ENCODE measurements around the gene PRICKLE1.

PRICKLE1 gene

DNA sequence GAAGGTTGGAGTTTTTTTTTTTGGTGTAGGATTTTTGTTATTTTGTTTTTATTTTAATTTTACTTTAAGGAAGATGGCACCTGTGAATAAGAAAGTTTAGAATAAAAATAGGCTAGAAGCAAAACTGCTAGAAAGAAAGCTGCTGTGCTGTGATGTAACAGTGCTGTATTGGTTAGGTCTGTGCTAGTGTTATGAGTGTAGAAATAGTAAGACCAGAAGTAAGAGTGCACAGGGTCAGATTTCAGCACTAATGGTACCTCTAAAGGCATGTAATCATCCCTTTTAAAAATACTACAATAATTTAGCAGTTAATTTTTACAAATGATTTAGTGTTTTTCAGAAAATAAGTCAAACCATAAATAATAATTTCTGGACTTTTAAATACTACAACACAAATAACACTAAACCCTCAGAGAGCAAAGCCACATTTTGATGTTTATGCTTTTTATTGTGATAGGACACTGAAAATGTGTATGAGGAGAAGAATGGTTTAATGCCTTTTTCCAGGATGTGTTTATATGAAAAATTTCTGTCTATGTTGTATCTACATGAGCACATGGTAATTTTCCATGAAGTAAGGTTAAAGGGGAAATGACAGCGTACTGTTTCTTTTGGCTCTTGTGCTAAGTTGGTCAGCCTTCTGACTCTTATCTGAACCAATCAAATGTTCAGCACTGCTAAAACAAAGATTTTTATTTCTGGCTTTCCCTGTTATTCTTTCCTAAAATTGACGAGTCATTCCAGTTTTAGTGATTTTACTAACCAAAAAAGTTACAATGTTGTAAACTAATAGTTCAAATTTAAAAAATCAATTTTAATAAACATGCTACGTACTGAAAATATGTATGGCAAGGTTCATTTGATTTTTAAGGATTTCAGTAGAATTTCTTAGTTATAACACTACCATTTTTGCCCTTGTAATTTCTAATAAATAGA is 167.4 kb downstream of the PRICKLE1 start:
- DNase-seq (ENCODE audit: insufficient read length, low spot score) (peak; percentile 7), FAIRE-seq (peak; percentile 72)
- no peak for TF ChIP-seq POLR2A (IDR thresholded peaks at IDR 0.05; ENCODE audit: low read depth, low read length)

DNA sequence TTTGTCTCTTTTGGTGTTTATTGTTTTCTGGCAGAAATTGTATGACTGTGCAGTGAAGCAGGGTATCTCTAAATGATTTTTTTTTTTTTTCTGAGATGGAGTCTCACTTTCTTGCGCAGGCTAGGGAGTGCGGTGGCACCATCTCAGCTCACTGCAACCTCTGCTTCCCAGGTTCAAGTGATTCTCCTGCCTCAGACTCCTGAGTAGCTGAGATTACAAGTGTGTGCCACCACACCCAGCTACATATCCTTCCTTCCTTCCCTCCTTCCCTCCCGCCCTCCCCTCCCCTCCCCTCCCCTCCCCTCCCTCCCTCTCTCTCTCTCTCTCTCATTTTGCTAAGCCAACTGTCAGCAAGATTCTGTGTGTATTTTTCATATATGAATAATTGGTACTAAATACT is 169.2 kb downstream of the PRICKLE1 start:
- no peak for FAIRE-seq
- no peak for DNase-seq (ENCODE audit: insufficient read length, low spot score)
- TF ChIP-seq POLR2A (IDR thresholded peaks at IDR 0.05; ENCODE audit: low read depth, low read length): no peak

DNA sequence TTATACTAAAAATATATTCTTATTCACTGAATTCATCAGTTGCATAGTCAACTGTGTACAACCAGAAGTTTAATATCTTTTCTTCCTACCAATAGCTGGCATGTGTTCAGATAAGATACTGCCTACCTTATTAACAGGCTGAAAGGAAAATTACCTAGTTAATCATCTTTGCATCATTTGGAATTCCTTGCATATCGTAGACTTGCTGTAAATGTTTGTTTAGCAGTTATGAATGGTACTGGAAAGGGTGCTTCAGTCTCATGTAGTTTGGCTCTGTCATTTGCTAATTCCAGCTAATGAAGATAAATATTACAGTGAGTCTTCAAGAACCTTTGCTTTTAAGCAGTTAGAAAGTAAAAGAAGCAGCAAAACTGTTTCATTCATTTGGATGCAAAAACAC is 179.2 kb downstream of the PRICKLE1 start:
- FAIRE-seq: no peak
- no peak for DNase-seq (ENCODE audit: insufficient read length, low spot score)
- no peak for TF ChIP-seq POLR2A (IDR thresholded peaks at IDR 0.05; ENCODE audit: low read depth, low read length)

DNA sequence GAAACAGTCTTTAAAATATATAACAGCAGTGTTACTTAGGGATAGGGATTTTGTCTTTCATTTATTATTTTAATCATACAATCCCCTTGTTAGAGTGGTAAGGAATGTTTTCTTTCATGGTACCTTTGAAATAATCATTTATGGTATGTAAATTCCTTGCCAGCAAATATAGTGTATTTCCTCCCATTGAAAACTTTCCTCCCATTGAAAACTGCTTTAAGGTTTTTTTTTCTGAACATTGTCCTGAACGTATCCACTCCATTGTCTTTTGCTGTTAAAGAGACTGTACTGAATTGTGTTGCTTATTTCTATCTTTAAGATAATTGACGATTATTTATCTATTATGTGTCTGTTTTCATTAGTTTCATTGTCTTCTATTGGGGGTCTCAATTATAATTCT is 180.1 kb downstream of the PRICKLE1 start:
- no peak for FAIRE-seq
- TF ChIP-seq POLR2A (IDR thresholded peaks at IDR 0.05; ENCODE audit: low read depth, low read length): no peak
- no peak for DNase-seq (ENCODE audit: insufficient read length, low spot score)

DNA sequence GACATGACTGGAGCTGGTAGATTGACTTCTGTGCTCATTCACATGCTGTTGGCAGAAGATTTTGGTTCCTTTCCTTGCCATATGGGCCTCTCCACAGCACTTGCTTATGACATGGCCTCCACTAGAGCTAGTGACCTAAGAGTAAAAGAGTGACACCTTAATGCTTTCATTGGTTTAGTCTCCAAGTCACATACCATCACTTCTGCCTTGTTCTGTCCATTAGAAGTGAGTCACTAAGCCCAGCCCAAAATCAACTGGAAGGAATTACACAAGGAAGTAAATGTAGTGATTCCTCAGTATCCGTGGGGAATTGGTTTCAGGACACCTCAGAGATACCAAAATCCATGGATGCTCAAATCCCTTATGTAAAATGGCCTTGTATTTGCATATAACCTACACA is 182.2 kb downstream of the PRICKLE1 start:
- FAIRE-seq (no peak), DNase-seq (ENCODE audit: insufficient read length, low spot score) (no peak)
- TF ChIP-seq POLR2A (IDR thresholded peaks at IDR 0.05; ENCODE audit: low read depth, low read length): no peak

All from H54 (cell line).